Suprapubic skin (tissue), 3 donors: ENCODE measurements around the gene LRRIQ1.

Source experiments
- CTCF ChIP-seq, 2 donors: fragments of 200-600 bp in 1 of 2; fragments of 450-650 bp in 1 of 2; sonication (generic) in 1 of 2; IDR thresholded peaks; one replicate each; pipeline ENCODE4 v1.5.1; 2016 to 2019; ENCODE audit warnings: antibody characterized with exemption in 2 of 2, mild to moderate bottlenecking in 1 of 2, moderate library complexity in 1 of 2
- POLR2A ChIP-seq, 2 donors: fragments of 450-650 bp; IDR thresholded peaks; one replicate each; pipeline ENCODE4 v1.6.1; 2017; ENCODE audit warnings: antibody characterized with exemption in 2 of 2, mild to moderate bottlenecking in 2 of 2, moderate library complexity in 2 of 2

- no peak for TF ChIP-seq POLR2A (IDR thresholded peaks at IDR 0.05)
- TF ChIP-seq CTCF (IDR thresholded peaks at IDR 0.05) = no peak
These were observed 36.7 kb downstream of the LRRIQ1 start for GRCh38 chr12:85072826-85073225.
